ENCODE data around the gene COMTD1.

GRCh38 chr10:75253281-75254220 lies 17.8 kb upstream of the COMTD1 start:
- TF ChIP-seq NCOA2 (CRISPR knock-in tag; IDR thresholded peaks at IDR 0.05) (no peak), ZFYVE20 (CRISPR knock-in tag; IDR thresholded peaks at IDR 0.05; ENCODE audit: borderline replicate concordance, low read depth) (no peak), ZNF282 (IDR thresholded peaks at IDR 0.05; ENCODE audit: partially characterized antibody) (no peak), ZNF296 (CRISPR knock-in tag; conservative IDR thresholded peaks at IDR 0.05) (no peak), CHD4 (IDR thresholded peaks at IDR 0.05; ENCODE audit: borderline replicate concordance, low read length) (no peak), SRY (CRISPR knock-in tag; IDR thresholded peaks at IDR 0.05) (no peak), RFXAP (CRISPR knock-in tag; IDR thresholded peaks at IDR 0.05; ENCODE audit: borderline replicate concordance) (no peak), AHR (CRISPR knock-in tag; IDR thresholded peaks at IDR 0.05) (no peak), EP300 (IDR thresholded peaks at IDR 0.05; ENCODE audit: low read depth in 2 of 2, low read length in 2 of 2) (no peak), EP300 (CRISPR knock-in tag; IDR thresholded peaks at IDR 0.05; ENCODE audit: borderline replicate concordance) (no peak), SP4 (CRISPR knock-in tag; IDR thresholded peaks at IDR 0.05) (no peak), NR2C2 (CRISPR knock-in tag; IDR thresholded peaks at IDR 0.05; ENCODE audit: borderline replicate concordance) (no peak)
